SU-DHL-6 (cell line): Measurements from ENCODE around the gene GIGYF2.

Source experiments
- H2AFZ ChIP-seq: fragments of 200-600 bp; sonication (generic); 2 replicates; pipeline ENCODE4 v1.6.1; 2014; ENCODE audit warnings: low read depth, mild to moderate bottlenecking, moderate library complexity, mixed read lengths, antibody characterized with exemption, low read length; ENCODE audit not compliant: severe bottlenecking
- H3F3A ChIP-seq: fragments of 200-600 bp; shearing (Covaris generic); 2 replicates; pipeline ENCODE4 v1.6.0; 2016; ENCODE audit warnings: antibody characterized with exemption, mild to moderate bottlenecking; ENCODE audit not compliant: insufficient read depth
- H3K27ac ChIP-seq: fragments of 200-600 bp; sonication (generic); 2 replicates; pipeline ENCODE4 v1.5.1; 2016; ENCODE audit warnings: low read depth, mild to moderate bottlenecking, low read length, moderate library complexity, mixed read lengths
- H3K27me3 ChIP-seq: fragments of 200-600 bp; sonication (generic), shearing (Covaris generic); 2 replicates; pipeline ENCODE4 v1.6.0; 2014; ENCODE audit warnings: mild to moderate bottlenecking, low read length
- H3K36me3 ChIP-seq: fragments of 200-600 bp; sonication (generic); 2 replicates; pipeline ENCODE4 v1.6.1; 2014; ENCODE audit warnings: mild to moderate bottlenecking, low read length, mixed read lengths
- H3K4me2 ChIP-seq: fragments of 300-600, 200-600 bp; shearing (Covaris generic), sonication (generic); 2 replicates; pipeline ENCODE4 v1.6.0; 2014; ENCODE audit warnings: low read length, low read depth, mild to moderate bottlenecking; ENCODE audit not compliant: poor library complexity, severe bottlenecking
- H3K4me3 ChIP-seq: fragments of 200-600 bp; sonication (generic); 2 replicates; pipeline ENCODE4 v1.5.1; 2014; ENCODE audit warnings: antibody characterized with exemption, low read length, mild to moderate bottlenecking, mixed read lengths; ENCODE audit not compliant: insufficient read depth, poor library complexity, severe bottlenecking
- H3K79me2 ChIP-seq: fragments of 200-600 bp; sonication (generic); 2 replicates; pipeline ENCODE4 v1.6.1; 2014; ENCODE audit warnings: mild to moderate bottlenecking, low read length, moderate library complexity; ENCODE audit not compliant: insufficient read depth
- H3K9ac ChIP-seq: fragments of 200-600 bp; sonication (generic); 2 replicates; pipeline ENCODE4 v1.7.0; 2014; ENCODE audit warnings: mild to moderate bottlenecking, low read length
- H3K9me2 ChIP-seq: fragments of 200-600 bp; sonication (generic); replicated peaks from 2 replicates; pipeline ENCODE4 v1.6.1; 2014; ENCODE audit warnings: low read length; ENCODE audit not compliant: insufficient read depth
- H3K9me3 ChIP-seq: fragments of 200-600 bp; sonication (generic); 2 replicates; pipeline ENCODE4 v1.6.1; 2014; ENCODE audit warnings: low read length, mixed read lengths; ENCODE audit not compliant: insufficient read depth
- H4K20me1 ChIP-seq: fragments of 200-600 bp; sonication (generic); 2 replicates; pipeline ENCODE4 v1.6.1; 2014; ENCODE audit warnings: low read depth, mild to moderate bottlenecking, antibody characterized with exemption, low read length, moderate library complexity, mixed read lengths
- EZH2phosphoT487 ChIP-seq: fragments of 200-600 bp; sonication (generic), shearing (Covaris generic); conservative IDR thresholded peaks from 2 replicates; pipeline ENCODE4 v1.6.1; 2018; ENCODE audit warnings: mild to moderate bottlenecking, antibody characterized with exemption, low read length, moderate library complexity, mixed read lengths
- TF ChIP-seq, protein P1 (sequence below): fragments of 200-600 bp; sonication (generic); IDR thresholded peaks from one replicate; pipeline ENCODE4 v1.5.1; 2017; ENCODE audit warnings: antibody characterized with exemption, mild to moderate bottlenecking, low read length, moderate library complexity; ENCODE audit not compliant: insufficient read depth, poor library complexity, severe bottlenecking

GIGYF2 gene

DNA sequence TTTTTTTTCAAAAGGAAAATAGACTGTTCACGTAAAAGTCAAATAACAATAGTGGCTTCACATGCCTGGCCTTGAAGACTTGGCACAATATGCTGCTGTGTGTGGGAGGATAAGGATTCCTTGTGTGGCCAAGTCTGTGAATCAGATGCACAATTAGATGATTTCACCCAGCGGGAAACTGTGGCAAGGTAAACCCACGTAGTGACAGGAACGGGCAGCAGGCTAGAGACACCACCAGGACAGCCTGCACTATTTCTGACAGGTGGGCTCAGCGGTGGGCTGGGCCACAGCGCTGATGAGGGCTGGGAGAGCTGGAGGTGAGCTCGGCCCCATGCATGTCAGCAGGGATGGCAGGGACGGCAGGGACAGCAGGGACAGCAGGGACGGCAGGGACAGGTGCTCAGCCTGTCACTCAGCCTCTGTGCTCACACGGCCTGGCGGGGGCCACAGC is 194.5 kb downstream of the GIGYF2 start:
- no peaks in the 10 kb centered on the region for H3K27me3 ChIP-seq
- H4K20me1 ChIP-seq: no peaks in the 10 kb centered on the region
- TF ChIP-seq EZH2phosphoT487: no peak
- TF ChIP-seq, protein P1, sequence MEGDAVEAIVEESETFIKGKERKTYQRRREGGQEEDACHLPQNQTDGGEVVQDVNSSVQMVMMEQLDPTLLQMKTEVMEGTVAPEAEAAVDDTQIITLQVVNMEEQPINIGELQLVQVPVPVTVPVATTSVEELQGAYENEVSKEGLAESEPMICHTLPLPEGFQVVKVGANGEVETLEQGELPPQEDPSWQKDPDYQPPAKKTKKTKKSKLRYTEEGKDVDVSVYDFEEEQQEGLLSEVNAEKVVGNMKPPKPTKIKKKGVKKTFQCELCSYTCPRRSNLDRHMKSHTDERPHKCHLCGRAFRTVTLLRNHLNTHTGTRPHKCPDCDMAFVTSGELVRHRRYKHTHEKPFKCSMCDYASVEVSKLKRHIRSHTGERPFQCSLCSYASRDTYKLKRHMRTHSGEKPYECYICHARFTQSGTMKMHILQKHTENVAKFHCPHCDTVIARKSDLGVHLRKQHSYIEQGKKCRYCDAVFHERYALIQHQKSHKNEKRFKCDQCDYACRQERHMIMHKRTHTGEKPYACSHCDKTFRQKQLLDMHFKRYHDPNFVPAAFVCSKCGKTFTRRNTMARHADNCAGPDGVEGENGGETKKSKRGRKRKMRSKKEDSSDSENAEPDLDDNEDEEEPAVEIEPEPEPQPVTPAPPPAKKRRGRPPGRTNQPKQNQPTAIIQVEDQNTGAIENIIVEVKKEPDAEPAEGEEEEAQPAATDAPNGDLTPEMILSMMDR: no peak
- no peak overlapping the region for H2AFZ ChIP-seq
- no peaks in the 10 kb centered on the region for H3K36me3 ChIP-seq
- H3F3A ChIP-seq: no peaks in the 10 kb centered on the region
- no peaks in the 10 kb centered on the region for H3K9me2 ChIP-seq
- H3K4me2 ChIP-seq: no peak overlapping the region
- no peak overlapping the region for H3K9ac ChIP-seq
- no peak overlapping the region for H3K4me3 ChIP-seq
- no peaks in the 10 kb centered on the region for H3K9me3 ChIP-seq
- H3K79me2 ChIP-seq: no peaks in the 10 kb centered on the region
- no peak overlapping the region for H3K27ac ChIP-seq

DNA sequence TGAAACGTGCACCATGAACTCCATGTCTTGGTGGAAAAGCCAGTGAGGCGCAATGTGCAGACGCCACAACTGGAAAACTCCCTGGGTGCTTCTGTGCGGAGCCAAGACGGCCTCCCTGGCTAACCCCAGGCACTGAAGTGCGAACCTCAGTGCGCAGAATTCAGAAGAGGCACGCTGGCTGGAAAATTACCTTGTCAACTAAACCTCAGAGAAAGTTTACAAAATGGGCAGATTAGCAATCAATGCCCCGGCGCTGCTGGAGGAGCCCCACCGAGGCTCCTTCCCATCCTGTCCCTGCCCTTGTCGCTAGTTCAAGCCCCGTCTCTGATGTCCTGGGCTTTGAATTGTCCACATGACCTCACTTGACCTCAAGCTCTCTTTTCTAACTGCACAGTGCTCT is 195.1 kb downstream of the GIGYF2 start:
- Histone ChIP-seq H2AFZ (no peak overlapping the region), H3K4me3 (no peak overlapping the region), H3F3A (no peaks in the 10 kb centered on the region), H3K27me3 (no peaks in the 10 kb centered on the region), H3K9me3 (no peaks in the 10 kb centered on the region), H3K4me2 (no peak overlapping the region), H4K20me1 (no peaks in the 10 kb centered on the region), H3K9me2 (no peaks in the 10 kb centered on the region), H3K27ac (no peak overlapping the region), H3K9ac (no peak overlapping the region), H3K36me3 (no peaks in the 10 kb centered on the region), H3K79me2 (no peaks in the 10 kb centered on the region)
- TF ChIP-seq, protein P1: no peak
- no peak for TF ChIP-seq EZH2phosphoT487

DNA sequence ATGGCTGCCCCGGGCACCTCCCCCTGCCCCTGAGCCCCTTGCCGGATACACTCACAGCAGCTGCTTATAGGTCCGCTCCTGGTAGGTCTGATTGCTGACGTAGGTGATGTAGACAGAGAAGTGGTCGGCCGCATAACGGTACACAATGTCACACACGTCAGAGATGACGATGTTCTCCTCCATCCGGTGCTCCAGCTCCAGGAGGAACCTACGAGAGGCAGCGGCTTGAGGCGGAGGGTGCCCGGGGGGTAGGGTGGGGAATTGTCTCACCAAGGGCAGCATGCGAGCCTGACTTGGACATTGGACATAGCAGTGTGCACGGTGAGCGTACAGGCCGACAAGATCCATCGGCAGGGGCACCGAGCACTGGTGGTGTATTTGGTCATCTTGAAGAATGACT is 195.7 kb downstream of the GIGYF2 start:
- Histone ChIP-seq H3K9ac (no peak overlapping the region), H3K36me3 (no peaks in the 10 kb centered on the region), H3K79me2 (no peaks in the 10 kb centered on the region), H3K27me3 (no peaks in the 10 kb centered on the region), H3K4me2 (no peak overlapping the region), H4K20me1 (no peaks in the 10 kb centered on the region), H3F3A (no peaks in the 10 kb centered on the region), H3K4me3 (no peak overlapping the region), H3K9me2 (no peaks in the 10 kb centered on the region), H3K9me3 (no peaks in the 10 kb centered on the region), H2AFZ (no peak overlapping the region), H3K27ac (no peak overlapping the region)
- TF ChIP-seq EZH2phosphoT487: no peak
- TF ChIP-seq, protein P1: no peak
